Measurements from ENCODE around the gene TEAD1.

DNA sequence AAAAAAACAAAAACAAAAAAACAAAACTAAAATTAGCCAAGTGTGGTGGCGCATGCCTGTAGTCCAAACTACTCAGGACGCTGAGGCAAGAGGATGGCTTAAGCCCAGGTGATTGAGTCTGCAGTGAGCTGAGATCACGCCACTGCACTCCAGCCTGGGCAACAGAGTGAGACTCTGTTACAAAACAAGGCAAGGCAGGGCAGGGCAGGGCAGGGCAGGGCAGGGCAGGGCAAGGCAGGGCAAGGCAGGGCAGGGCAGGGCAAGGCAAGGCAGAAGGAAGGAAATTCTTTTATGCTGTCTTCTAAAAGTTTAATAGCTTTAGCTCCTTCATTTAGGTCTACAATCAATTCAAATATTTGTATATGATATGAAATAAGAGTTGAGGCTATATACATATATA, 284.8 kb downstream of the TEAD1 start:
- TF ChIP-seq, protein P1, sequence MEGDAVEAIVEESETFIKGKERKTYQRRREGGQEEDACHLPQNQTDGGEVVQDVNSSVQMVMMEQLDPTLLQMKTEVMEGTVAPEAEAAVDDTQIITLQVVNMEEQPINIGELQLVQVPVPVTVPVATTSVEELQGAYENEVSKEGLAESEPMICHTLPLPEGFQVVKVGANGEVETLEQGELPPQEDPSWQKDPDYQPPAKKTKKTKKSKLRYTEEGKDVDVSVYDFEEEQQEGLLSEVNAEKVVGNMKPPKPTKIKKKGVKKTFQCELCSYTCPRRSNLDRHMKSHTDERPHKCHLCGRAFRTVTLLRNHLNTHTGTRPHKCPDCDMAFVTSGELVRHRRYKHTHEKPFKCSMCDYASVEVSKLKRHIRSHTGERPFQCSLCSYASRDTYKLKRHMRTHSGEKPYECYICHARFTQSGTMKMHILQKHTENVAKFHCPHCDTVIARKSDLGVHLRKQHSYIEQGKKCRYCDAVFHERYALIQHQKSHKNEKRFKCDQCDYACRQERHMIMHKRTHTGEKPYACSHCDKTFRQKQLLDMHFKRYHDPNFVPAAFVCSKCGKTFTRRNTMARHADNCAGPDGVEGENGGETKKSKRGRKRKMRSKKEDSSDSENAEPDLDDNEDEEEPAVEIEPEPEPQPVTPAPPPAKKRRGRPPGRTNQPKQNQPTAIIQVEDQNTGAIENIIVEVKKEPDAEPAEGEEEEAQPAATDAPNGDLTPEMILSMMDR (IDR thresholded peaks at IDR 0.05), result no peak
- TF ChIP-seq POLR2A (IDR thresholded peaks at IDR 0.05), result no peak
